IPS-18a (cell line): ENCODE measurements around the gene XIRP2.

Source experiments
- H3K27ac ChIP-seq: one replicate; pipeline ENCODE4 v1.5.1; 2013; ENCODE audit warnings: low read length
- H3K27me3 ChIP-seq: one replicate; pipeline ENCODE4 v1.6.1; 2013; ENCODE audit warnings: mild to moderate bottlenecking, low read length; ENCODE audit not compliant: control insufficient read depth, insufficient read depth
- H3K36me3 ChIP-seq: one replicate; pipeline ENCODE4 v1.6.1; 2013; ENCODE audit warnings: low read depth, low read length; ENCODE audit not compliant: control insufficient read depth
- H3K4me1 ChIP-seq: one replicate; pipeline ENCODE4 v1.6.1; 2013; ENCODE audit warnings: low read depth, low read length; ENCODE audit not compliant: control insufficient read depth
- H3K4me3 ChIP-seq: one replicate; pipeline ENCODE4 v1.5.1; 2013; ENCODE audit warnings: low read length
- H3K9ac ChIP-seq: one replicate; pipeline ENCODE4 v1.6.1; 2013; ENCODE audit warnings: mild to moderate bottlenecking, low read length, moderate library complexity
- H3K9me3 ChIP-seq: one replicate; pipeline ENCODE4 v1.6.1; 2013; ENCODE audit warnings: low read depth, low read length; ENCODE audit not compliant: control insufficient read depth

The XIRP2 gene

DNA sequence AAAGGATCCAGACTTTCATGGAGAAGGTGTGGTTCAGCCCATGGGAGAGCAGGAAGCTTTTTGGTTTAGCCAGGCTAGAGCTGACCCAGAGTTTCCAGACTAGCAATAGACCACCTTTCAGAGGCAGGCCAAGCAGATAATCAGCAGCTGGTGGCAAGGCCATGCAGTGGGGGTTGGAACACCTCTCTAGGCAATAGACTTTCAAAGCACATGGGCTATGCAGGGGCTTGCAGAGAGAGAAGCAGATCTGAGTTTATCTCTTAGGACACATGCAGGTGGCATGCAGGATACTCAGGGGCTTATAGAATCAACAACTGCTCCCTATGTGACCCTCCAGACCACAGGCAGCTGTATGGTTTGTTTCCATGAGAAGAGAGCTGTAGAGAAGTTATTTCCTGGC, 9.4 kb downstream of the XIRP2 start:
- no peaks in the 10 kb centered on the region for H3K27me3 ChIP-seq

DNA sequence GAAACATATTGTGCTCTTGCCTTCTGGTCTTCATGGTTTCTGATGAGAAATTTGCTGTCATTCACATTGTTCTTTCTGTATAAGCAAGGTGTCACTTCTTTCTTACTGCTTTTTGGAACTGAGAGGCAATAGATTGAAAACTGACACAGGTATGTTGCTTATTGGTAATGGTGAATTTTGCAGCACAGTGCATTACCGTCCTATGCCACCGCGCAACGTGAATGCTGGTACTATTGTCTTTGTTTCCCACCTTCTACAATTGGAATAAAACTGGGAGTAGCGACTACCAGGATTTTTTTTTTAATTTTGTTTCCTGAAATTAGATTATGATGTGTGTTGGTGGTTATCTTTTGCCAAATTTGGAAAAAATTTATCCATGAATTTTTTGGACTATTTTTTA, 11.4 kb downstream of the XIRP2 start:
- Histone ChIP-seq H3K4me3 (no peak overlapping the region), H3K27me3 (no peaks in the 10 kb centered on the region), H3K9me3 (no peaks in the 10 kb centered on the region), H3K4me1 (no peaks in the 10 kb centered on the region), H3K36me3 (no peaks in the 10 kb centered on the region), H3K9ac (no peak overlapping the region), H3K27ac (no peak overlapping the region)

More for the DNA sequence above, 9.4 kb downstream of the XIRP2 start:
- no peaks in the 10 kb centered on the region for H3K4me1 ChIP-seq
- H3K9ac ChIP-seq = no peak overlapping the region
- H3K9me3 ChIP-seq = no peaks in the 10 kb centered on the region
- H3K4me3 ChIP-seq = no peak overlapping the region
- H3K27ac ChIP-seq = no peak overlapping the region
- no peaks in the 10 kb centered on the region for H3K36me3 ChIP-seq

DNA sequence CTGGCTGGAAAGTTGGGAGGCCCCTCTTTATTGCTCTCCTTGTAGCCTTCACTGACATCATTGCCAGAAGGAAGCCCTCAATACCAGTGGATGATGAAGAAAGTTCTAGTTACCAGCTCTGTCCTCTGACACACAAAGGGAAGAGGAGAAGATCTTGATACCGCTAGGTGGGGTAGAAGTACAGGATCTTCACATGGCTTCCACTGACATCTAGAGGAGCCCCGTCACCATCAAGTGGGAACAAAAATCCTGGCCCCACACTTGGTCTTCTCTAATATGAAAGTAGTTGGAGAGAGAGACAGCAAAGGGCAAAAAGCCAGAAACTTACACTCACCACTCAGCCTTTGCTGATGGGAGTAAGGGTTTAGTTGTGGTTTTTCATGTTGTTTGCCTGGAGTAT, 12.4 kb downstream of the XIRP2 start:
- H3K9ac ChIP-seq = no peak overlapping the region
- no peaks in the 10 kb centered on the region for H3K9me3 ChIP-seq
- H3K27ac ChIP-seq = no peak overlapping the region
- no peaks in the 10 kb centered on the region for H3K27me3 ChIP-seq
- H3K4me1 ChIP-seq = no peaks in the 10 kb centered on the region
- H3K36me3 ChIP-seq = no peaks in the 10 kb centered on the region
- no peak overlapping the region for H3K4me3 ChIP-seq

DNA sequence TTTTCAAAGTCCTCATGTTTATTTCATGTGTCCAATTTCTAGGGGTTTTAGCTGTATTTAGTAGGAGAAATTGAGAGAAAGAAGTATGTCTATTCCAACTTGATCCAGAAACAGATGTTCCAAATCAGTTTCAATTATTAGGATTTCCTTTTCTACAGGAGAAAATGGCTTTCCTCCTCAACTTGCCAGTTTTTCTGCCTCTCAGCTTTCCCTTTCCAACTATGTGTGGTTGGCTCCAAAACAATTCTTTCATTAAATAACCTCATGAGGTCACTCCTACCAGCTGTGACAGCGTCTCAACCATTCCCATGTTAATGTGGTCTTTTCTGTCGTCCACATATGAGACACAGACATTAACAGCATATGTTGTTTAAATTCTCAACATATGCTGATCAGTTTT, 13.1 kb downstream of the XIRP2 start:
- H3K36me3 ChIP-seq = no peaks in the 10 kb centered on the region
- no peak overlapping the region for H3K4me3 ChIP-seq
- H3K4me1 ChIP-seq = no peaks in the 10 kb centered on the region
- H3K27ac ChIP-seq = no peak overlapping the region
- H3K9ac ChIP-seq = no peak overlapping the region
- H3K9me3 ChIP-seq = no peaks in the 10 kb centered on the region
- no peaks in the 10 kb centered on the region for H3K27me3 ChIP-seq

DNA sequence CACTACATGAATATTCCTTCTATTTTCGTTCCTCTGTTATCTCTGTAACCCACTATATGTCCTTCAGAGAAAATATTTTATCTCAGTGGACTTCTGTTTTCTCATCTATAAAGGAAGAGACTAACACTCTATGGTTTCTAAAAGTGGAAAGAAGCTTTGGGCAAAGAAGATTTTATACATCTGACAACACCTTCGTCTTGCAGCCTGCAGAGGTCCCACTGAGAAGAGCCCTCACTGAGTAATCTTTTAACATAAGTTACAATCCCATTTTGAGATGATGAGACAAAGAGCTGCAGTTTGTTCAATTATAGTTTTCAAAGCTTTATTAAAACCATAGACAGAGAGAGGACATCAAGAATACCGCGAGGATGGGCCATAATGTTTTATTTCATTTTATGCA, 28.7 kb downstream of the XIRP2 start:
- Histone ChIP-seq H3K36me3 (no peaks in the 10 kb centered on the region), H3K9me3 (no peaks in the 10 kb centered on the region), H3K27me3 (no peaks in the 10 kb centered on the region), H3K9ac (no peak overlapping the region), H3K4me1 (no peaks in the 10 kb centered on the region), H3K27ac (no peak overlapping the region), H3K4me3 (no peak overlapping the region)

DNA sequence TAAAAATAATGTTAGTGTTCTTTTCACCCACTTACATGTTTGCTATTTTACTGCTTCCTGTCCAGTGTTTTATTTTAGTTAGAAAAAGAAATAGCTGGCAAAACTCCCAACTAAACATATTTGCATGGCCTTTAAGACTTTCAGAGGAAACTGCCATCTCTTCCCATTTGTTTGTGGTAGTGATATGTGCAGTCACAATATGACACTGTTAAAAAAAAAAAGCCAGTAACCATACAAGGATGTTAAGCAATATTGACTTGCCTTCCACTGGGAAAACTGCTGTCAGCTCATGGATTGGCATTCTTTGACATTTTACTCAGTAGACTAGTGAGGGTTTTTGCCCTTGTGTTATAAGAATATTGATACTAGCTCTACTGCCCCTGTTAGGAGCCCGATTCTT, 29.1 kb downstream of the XIRP2 start:
- Histone ChIP-seq H3K4me1 (no peaks in the 10 kb centered on the region), H3K27me3 (no peaks in the 10 kb centered on the region), H3K9me3 (no peaks in the 10 kb centered on the region), H3K9ac (no peak overlapping the region), H3K4me3 (no peak overlapping the region), H3K36me3 (no peaks in the 10 kb centered on the region), H3K27ac (no peak overlapping the region)

DNA sequence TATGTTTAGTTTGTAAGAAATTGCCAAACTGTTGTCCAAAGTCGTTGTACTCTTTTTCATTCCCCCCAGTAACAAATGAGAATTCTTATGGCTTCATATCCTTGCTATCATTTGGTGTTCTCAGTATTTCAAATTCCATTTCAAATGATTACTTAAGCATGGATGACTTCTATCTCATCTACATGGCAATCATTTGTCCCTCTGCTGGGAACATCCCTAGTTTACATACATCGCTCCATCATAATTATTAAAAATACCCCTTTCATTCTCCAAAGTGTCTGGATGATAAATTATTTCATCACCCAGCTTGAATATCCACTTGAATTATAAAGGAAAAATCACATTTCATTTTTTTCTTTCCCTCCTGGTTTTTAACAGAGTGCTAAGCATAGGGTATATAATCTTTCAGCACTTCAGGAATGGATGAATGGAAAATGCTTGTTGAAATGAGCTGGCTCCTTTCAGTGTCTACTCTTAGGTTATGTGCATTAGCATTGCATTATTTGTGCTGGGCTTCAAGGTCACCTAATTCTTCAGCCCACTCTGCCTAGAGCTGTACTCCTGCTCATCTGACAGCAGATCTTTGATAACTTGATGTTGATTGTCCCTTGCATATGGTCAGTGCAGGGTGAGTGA, 33.1 kb downstream of the XIRP2 start:
- Histone ChIP-seq H3K9me3 (no peaks in the 10 kb centered on the region), H3K36me3 (no peaks in the 10 kb centered on the region), H3K27me3 (no peaks in the 10 kb centered on the region), H3K9ac (no peak overlapping the region), H3K4me1 (no peaks in the 10 kb centered on the region), H3K27ac (no peak overlapping the region), H3K4me3 (no peak overlapping the region)

DNA sequence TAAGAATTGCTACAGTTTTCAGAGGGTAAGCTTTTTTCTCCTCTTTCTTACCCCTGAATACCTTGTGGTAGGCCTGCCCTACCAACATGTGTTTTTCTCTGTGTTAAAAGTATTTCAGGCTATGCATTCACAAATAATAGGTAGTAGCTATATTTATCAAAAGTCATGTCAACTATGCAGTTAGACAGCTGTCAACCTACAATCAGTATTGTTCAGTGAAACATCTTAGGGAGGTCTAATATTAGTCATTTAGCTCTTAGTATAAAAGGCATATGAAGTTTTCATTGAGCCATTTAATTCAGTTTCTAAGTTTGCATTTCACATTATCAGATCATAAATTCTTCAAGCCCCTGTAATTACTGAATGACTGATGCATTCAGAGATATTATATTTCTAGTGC, 36.7 kb downstream of the XIRP2 start:
- no peaks in the 10 kb centered on the region for H3K4me1 ChIP-seq
- H3K9ac ChIP-seq = no peak overlapping the region
- no peak overlapping the region for H3K4me3 ChIP-seq
- H3K36me3 ChIP-seq = no peaks in the 10 kb centered on the region
- no peaks in the 10 kb centered on the region for H3K9me3 ChIP-seq
- no peaks in the 10 kb centered on the region for H3K27me3 ChIP-seq
- no peak overlapping the region for H3K27ac ChIP-seq

DNA sequence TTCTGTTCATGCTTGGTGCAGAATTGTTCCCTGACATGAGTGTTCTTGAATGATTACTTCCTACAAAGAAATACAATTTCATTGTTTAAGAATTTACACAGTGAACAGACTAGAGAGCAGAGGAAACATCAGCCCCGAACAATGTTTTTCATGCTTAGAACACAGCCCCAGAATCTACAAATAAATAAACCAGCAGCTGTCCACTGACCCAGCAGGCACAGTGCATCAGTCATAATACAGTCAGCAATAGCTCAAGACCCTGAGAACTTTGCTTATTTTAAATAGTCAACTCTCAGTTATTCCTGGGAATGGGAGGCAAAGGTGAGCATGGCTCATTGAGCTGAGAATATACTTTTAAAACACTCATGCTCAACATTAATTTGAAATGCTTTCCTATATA, 38.4 kb downstream of the XIRP2 start:
- Histone ChIP-seq H3K9ac (no peak overlapping the region), H3K9me3 (no peaks in the 10 kb centered on the region), H3K27ac (no peak overlapping the region), H3K27me3 (no peaks in the 10 kb centered on the region), H3K4me3 (no peak overlapping the region), H3K36me3 (no peaks in the 10 kb centered on the region), H3K4me1 (no peaks in the 10 kb centered on the region)

DNA sequence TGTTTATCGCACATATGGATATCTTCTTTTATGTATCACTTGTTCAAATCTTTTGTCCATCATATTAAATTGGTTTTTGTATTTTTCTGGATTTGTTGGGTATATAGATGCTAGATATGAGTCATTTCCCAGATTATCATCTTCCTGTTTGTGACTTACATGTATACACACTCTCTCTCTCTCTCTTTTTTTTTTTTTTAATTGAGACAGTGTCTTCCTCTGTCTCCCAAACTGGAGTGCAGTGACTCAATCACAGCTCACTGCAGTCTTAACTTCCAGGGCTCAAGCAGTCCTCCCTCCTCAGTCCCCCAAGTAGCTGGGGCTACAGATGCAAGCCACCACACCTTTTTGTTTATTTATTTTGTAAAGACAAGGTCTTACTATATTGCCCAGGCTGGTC, 43.8 kb downstream of the XIRP2 start:
- no peaks in the 10 kb centered on the region for H3K9me3 ChIP-seq
- no peaks in the 10 kb centered on the region for H3K4me1 ChIP-seq
- no peaks in the 10 kb centered on the region for H3K27me3 ChIP-seq
- no peak overlapping the region for H3K27ac ChIP-seq
- H3K36me3 ChIP-seq = no peaks in the 10 kb centered on the region
- H3K4me3 ChIP-seq = no peak overlapping the region
- no peak overlapping the region for H3K9ac ChIP-seq

DNA sequence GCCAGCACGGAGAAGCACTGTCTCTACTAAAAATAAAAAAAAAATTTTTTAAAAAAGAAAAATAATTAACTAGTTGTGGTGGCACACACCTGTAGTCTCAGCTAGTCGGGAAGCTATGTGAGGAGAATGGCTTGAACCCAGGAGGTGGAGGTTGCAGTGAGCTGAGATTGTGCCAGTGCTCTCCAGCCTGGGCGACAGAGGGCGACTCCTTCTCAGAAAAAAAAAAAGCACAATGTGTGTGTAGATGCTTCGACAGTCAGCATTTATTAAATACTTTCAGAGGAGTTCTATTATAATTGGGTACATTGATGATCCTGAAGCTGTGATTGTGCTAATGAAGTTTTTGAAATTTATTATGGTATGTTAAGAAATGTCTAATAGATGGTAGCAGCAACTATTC, 46.5 kb downstream of the XIRP2 start:
- no peak overlapping the region for H3K9ac ChIP-seq
- H3K4me3 ChIP-seq = no peak overlapping the region
- H3K9me3 ChIP-seq = no peaks in the 10 kb centered on the region
- no peaks in the 10 kb centered on the region for H3K36me3 ChIP-seq
- no peaks in the 10 kb centered on the region for H3K4me1 ChIP-seq
- no peak overlapping the region for H3K27ac ChIP-seq
- no peaks in the 10 kb centered on the region for H3K27me3 ChIP-seq

DNA sequence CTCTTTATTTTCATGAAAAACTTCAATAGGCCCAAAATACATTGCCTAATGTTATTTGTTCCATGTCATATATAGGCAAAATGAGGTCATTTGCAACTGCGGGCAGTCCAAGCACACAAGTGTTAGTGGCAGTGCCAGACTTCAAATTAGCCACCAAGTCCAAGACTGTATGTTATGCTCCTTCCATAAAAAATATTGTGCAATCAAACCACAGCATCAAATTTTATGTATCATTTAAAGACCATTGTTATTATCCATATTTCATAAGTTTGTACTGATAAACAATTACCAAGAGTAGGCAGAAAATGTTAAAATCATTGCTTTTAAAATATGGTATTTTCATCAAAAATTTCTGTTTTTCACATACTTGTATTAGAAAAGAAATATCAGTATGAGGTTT, 54.1 kb downstream of the XIRP2 start:
- H3K4me1 ChIP-seq = no peaks in the 10 kb centered on the region
- H3K27me3 ChIP-seq = no peaks in the 10 kb centered on the region
- no peak overlapping the region for H3K4me3 ChIP-seq
- H3K9ac ChIP-seq = no peak overlapping the region
- H3K9me3 ChIP-seq = no peaks in the 10 kb centered on the region
- no peaks in the 10 kb centered on the region for H3K36me3 ChIP-seq
- no peak overlapping the region for H3K27ac ChIP-seq
